ENCODE results near the gene PRICKLE4.

Gene PRICKLE4

GRCh38 chr6:41791984-41792383, 11.4 kb downstream of the PRICKLE4 start:
- no peak for DNase-seq (ENCODE audit: low spot score)
- TF ChIP-seq, protein P1, sequence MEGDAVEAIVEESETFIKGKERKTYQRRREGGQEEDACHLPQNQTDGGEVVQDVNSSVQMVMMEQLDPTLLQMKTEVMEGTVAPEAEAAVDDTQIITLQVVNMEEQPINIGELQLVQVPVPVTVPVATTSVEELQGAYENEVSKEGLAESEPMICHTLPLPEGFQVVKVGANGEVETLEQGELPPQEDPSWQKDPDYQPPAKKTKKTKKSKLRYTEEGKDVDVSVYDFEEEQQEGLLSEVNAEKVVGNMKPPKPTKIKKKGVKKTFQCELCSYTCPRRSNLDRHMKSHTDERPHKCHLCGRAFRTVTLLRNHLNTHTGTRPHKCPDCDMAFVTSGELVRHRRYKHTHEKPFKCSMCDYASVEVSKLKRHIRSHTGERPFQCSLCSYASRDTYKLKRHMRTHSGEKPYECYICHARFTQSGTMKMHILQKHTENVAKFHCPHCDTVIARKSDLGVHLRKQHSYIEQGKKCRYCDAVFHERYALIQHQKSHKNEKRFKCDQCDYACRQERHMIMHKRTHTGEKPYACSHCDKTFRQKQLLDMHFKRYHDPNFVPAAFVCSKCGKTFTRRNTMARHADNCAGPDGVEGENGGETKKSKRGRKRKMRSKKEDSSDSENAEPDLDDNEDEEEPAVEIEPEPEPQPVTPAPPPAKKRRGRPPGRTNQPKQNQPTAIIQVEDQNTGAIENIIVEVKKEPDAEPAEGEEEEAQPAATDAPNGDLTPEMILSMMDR (IDR thresholded peaks at IDR 0.05; ENCODE audit: extremely low read depth, insufficient read depth, missing control alignments), result no peak
- in situ Hi-C loops (cut with MboI; ENCODE audit: low pct_unique_long_range_greater_than_20kb, low sequenced_read_pairs, unreplicated experiment), result no loop called here

GRCh38 chr6:41796474-41796873, 15.9 kb downstream of the PRICKLE4 start:
- DNase-seq (ENCODE audit: low spot score), result no peak
- in situ Hi-C loops (cut with MboI; ENCODE audit: low pct_unique_long_range_greater_than_20kb, low sequenced_read_pairs, unreplicated experiment), result no loop called here
- TF ChIP-seq, protein P1 (IDR thresholded peaks at IDR 0.05; ENCODE audit: extremely low read depth, insufficient read depth, missing control alignments), result no peak

DNA sequence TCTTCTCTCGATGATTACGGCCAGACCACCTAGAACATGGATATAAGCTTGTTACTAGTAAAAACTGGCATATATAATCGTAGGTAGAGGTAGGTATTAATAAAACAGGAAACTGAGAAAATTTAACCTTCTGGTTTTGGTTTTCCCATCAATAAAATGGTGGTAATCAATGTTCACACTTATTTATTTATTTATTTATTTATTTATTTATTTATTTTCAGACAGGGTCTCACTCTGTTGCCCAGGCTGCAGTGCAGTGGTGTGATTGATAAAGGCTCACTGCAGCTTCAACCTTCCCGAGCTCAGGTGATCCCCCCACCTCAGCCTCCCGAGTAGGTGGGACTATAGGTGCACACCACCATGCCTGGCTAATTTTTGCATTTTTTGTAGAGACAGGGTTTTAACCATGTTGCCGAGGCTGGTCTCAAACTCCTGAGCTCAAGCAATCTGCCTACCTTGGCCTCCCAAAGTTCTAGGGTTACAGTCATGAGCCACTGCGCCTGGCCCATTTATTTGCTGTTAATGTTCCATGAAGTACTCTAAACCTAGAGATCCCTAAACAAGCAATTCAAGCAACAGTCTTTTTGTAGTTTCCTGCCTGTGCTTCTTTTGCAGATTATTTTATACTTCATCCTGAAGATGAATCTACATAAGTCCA, 18.4 kb downstream of the PRICKLE4 start:
- TF ChIP-seq, protein P1 (IDR thresholded peaks at IDR 0.05; ENCODE audit: extremely low read depth, insufficient read depth, missing control alignments), result no peak
- in situ Hi-C loops (cut with MboI; ENCODE audit: low pct_unique_long_range_greater_than_20kb, low sequenced_read_pairs, unreplicated experiment), result no loop called here
- no peak for DNase-seq (ENCODE audit: low spot score)

DNA sequence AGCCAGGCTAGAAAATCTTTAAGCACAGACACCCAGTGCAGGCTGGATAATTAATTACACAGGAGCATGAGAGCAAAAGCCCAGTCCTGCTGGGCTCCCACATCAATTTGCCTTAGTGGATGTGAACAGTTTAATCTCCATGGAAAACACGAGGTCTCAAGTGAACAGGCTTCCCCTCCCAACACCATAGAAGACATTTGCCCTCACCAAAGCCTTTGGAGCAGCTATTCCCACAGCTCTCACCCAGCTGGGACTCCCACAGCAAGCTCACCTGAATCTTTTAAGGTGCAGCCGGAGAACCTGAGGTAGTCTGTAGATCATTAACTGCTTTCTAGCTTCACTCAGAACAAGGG, 19.0 kb downstream of the PRICKLE4 start:
- DNase-seq (ENCODE audit: low spot score), result no peak
- in situ Hi-C loops (cut with MboI; ENCODE audit: low pct_unique_long_range_greater_than_20kb, low sequenced_read_pairs, unreplicated experiment), result no loop called here
- TF ChIP-seq, protein P1 (IDR thresholded peaks at IDR 0.05; ENCODE audit: extremely low read depth, insufficient read depth, missing control alignments), result no peak

DNA sequence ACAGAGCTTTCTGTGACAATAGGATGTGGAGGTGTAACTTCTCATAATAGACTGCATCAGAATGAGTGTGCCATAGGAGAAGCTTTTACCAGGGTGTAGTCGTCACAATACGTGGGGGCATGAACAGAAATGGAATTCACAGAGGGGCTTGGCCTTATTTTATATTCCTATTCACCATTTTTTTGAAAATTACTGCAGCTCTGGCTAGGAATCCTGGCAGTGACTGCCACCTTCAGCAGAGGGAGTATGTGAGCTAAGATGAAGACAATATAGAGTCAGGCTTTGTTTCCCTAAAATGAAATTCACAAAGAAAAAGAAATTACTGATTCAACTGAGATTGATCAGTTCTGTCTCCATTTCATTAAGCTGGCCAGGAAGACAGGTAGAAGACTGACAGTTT, 20.8 kb downstream of the PRICKLE4 start:
- no peak for DNase-seq (ENCODE audit: low spot score)
- TF ChIP-seq, protein P1 (IDR thresholded peaks at IDR 0.05; ENCODE audit: extremely low read depth, insufficient read depth, missing control alignments), result peak; percentile 48
- in situ Hi-C loops (cut with MboI; ENCODE audit: low pct_unique_long_range_greater_than_20kb, low sequenced_read_pairs, unreplicated experiment), result no loop called here

DNA sequence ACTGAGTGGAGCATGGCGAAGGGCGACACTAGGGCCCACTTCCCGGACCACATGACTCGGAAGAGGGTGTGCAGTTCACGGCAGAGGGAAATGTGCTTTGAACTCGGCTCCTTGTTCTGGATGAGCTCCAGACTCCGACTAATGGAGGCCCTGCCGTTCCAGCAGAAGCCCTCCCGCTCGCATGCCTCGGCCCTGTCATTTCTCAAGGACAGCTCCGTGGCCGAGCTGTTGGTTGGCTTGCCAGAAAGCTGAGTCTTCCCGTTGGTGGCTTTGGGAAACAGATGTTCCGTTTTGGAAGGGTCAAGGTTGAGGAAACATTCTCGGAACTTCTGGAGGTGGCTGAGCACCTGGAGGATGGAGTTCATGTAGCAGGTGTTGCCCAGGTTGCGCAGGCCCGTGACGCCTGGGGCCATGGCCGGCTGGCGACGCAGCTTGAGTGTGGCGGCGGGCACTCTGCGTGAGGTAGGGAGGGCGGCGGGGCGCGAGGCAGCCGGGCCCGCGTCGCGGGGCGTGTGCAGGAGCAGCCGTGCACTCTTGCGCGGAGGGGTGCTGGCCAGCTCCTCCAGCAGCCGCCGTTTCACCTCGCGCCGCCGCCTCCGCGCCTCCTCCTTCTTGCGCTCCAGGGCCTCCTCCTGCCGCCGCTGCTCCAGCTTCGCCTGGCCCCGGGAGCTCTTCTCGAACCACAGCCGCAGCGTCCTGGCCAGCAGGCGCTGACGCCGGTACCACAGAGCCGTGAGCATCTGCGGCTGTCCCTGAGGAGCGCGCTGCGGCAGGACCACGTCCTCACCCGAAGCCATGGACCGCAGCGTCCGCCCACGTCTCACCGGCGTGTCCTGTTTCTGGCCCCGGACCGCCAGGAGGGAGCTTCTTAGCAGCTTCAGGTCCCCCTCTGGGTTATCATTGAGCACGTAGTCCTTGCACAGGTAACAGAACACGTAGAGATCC, 25.5 kb downstream of the PRICKLE4 start:
- in situ Hi-C loops (cut with MboI; ENCODE audit: low pct_unique_long_range_greater_than_20kb, low sequenced_read_pairs, unreplicated experiment), result no loop called here
- no peak for DNase-seq (ENCODE audit: low spot score)
- TF ChIP-seq, protein P1 (IDR thresholded peaks at IDR 0.05; ENCODE audit: extremely low read depth, insufficient read depth, missing control alignments), result no peak
